ENCODE data around the gene CD28. TPM values are rescaled to one million over a fixed set of nuclear protein-coding genes. Genes with fewer than 3 reads are reported as not detected.
A peak's percentile ranks its signal among the peaks of the same experiment; 100 is the strongest.

Gene CD28
- total RNA-seq, 2 donors from 2014 or later = 0.52 TPM; not detected in 1

GRCh38 chr2:203737360-203737759, 30.9 kb downstream of the CD28 start:
- H3K4me1 ChIP-seq = no peaks in the 10 kb centered on the region
- ATAC-seq = no peak
- no peak overlapping the region for H3K27ac ChIP-seq
- no peaks in the 10 kb centered on the region for H3K27me3 ChIP-seq
- no peaks in the 10 kb centered on the region for H3K9me3 ChIP-seq
- WGBS, 2 donors = 88 to 98% methylated on average over 1 of the region's 1 CpG
- no peak for DNase-seq
- no peak overlapping the region for H3K4me3 ChIP-seq
- intact Hi-C loops (cut with DNase I) = no loop called here
- no peak for TF ChIP-seq CTCF (IDR thresholded peaks at IDR 0.05)
- TF ChIP-seq POLR2A (IDR thresholded peaks at IDR 0.05) = no peak
- no peaks in the 10 kb centered on the region for H3K36me3 ChIP-seq (replicated peaks in 1 of 2; ENCODE audit: insufficient read depth in 1 of 2, low read depth in 2 of 2)

- Histone ChIP-seq H3K4me1 (no peaks in the 10 kb centered on the region), H3K9me3 (no peaks in the 10 kb centered on the region), H3K27ac (no peak overlapping the region), H3K27me3 (no peaks in the 10 kb centered on the region), H3K4me3 (no peak overlapping the region), H3K36me3 (replicated peaks in 1 of 2; ENCODE audit: insufficient read depth in 1 of 2, low read depth in 2 of 2) (no peaks in the 10 kb centered on the region)
- no peak for ATAC-seq
- intact Hi-C loops (cut with DNase I) = no loop called here
- 70 to 91% methylated on average over 2 of the region's 2 CpGs for WGBS, 2 donors
- TF ChIP-seq POLR2A (IDR thresholded peaks at IDR 0.05) = no peak
- TF ChIP-seq CTCF (IDR thresholded peaks at IDR 0.05) = no peak
- no peak for DNase-seq
Observed at GRCh38 chr2:203739351-203739750, 32.9 kb downstream of the CD28 start.

- Histone ChIP-seq H3K27ac (no peak overlapping the region), H3K36me3 (replicated peaks in 1 of 2; ENCODE audit: insufficient read depth in 1 of 2, low read depth in 2 of 2) (no peaks in the 10 kb centered on the region), H3K9me3 (no peaks in the 10 kb centered on the region), H3K4me1 (no peaks in the 10 kb centered on the region), H3K4me3 (no peak overlapping the region), H3K27me3 (no peaks in the 10 kb centered on the region)
- no peak for ATAC-seq
- WGBS, 2 donors = 55 to 68% methylated on average over 2 of the region's 2 CpGs
- TF ChIP-seq POLR2A (IDR thresholded peaks at IDR 0.05) (no peak), CTCF (IDR thresholded peaks at IDR 0.05) (no peak)
- intact Hi-C loops (cut with DNase I) = no loop called here
- DNase-seq = no peak
Observed at GRCh38 chr2:203740871-203741281, 34.4 kb downstream of the CD28 start.

- no peak overlapping the region for H3K27ac ChIP-seq
- WGBS, 2 donors = 89 to 96% methylated on average over 1 of the region's 1 CpG
- TF ChIP-seq POLR2A (IDR thresholded peaks at IDR 0.05) (no peak), CTCF (IDR thresholded peaks at IDR 0.05) (no peak)
Observed at GRCh38 chr2:203741566-203741965, 35.1 kb downstream of the CD28 start.

GRCh38 chr2:203743441-203743981, 37.1 kb downstream of the CD28 start:
- 67% methylated on average over 2 of the region's 2 CpGs for WGBS, 2 donors
- ATAC-seq = peak; percentile 27

More at GRCh38 chr2:203741566-203741965, 35.1 kb downstream of the CD28 start:
- Histone ChIP-seq H3K4me3 (no peak overlapping the region), H3K27me3 (no peaks in the 10 kb centered on the region), H3K9me3 (no peaks in the 10 kb centered on the region), H3K36me3 (replicated peaks in 1 of 2; ENCODE audit: insufficient read depth in 1 of 2, low read depth in 2 of 2) (no peaks in the 10 kb centered on the region), H3K4me1 (no peaks in the 10 kb centered on the region)
- intact Hi-C loops (cut with DNase I) = no loop called here
- ATAC-seq (no peak), DNase-seq (no peak)

More at GRCh38 chr2:203743441-203743981, 37.1 kb downstream of the CD28 start:
- Histone ChIP-seq H3K27ac (no peak overlapping the region), H3K27me3 (no peaks in the 10 kb centered on the region), H3K36me3 (replicated peaks in 1 of 2; ENCODE audit: insufficient read depth in 1 of 2, low read depth in 2 of 2) (no peaks in the 10 kb centered on the region), H3K4me1 (no peaks in the 10 kb centered on the region), H3K9me3 (no peaks in the 10 kb centered on the region), H3K4me3 (no peak overlapping the region)
- peak in 1 of 4 donors; percentile 14 for DNase-seq
- intact Hi-C loops (cut with DNase I) = no loop called here
- TF ChIP-seq POLR2A (IDR thresholded peaks at IDR 0.05) = no peak
- TF ChIP-seq CTCF (IDR thresholded peaks at IDR 0.05) = no peak
